HEK293T (cell line): ENCODE results near the gene CHKA.

Experiments
- FOXM1 ChIP-seq: fragments of 450-650 bp; IDR thresholded peaks from 2 replicates; pipeline ENCODE4 v1.6.1; 2017; ENCODE audit warnings: mild to moderate bottlenecking, borderline replicate concordance
- SUZ12 ChIP-seq: fragments of 450-650 bp; IDR thresholded peaks from 2 replicates; pipeline ENCODE4 v1.6.1; 2016; ENCODE audit warnings: mild to moderate bottlenecking

GRCh38 chr11:68140496-68141245 lies 19.5 kb upstream of the CHKA start:
- no peak for TF ChIP-seq FOXM1
- TF ChIP-seq SUZ12 = no peak
